Activated T-helper 9 cell treated with anti-CD3 and anti-CD28 coated beads, Interleukin-2, amount 50 U/mL, for 16 hours (primary cell): ENCODE measurements around the gene LILRA6.
"Not testable (repeated sequence)": the region's sequence is repeated elsewhere in the genome, so short reads cannot be mapped to it uniquely, and the experiment has no call there.

ENCODE experiments used
- DNase-seq: peaks from one replicate; pipeline ENCODE4 v3.0.0-alpha.2; 2020; ENCODE audit warnings: low read depth

The LILRA6 gene

GRCh38 chr19:54231077-54231931, 11.3 kb downstream of the LILRA6 start:
- peak; percentile 73 for DNase-seq

GRCh38 chr19:54230031-54230430, 12.6 kb downstream of the LILRA6 start:
- DNase-seq: no peak

- DNase-seq: no peak
These were observed 13.4 kb downstream of the LILRA6 start for GRCh38 chr19:54229146-54229545.

- not testable (repeated sequence) for DNase-seq
These were observed 18.0 kb downstream of the LILRA6 start for GRCh38 chr19:54224619-54225018.

GRCh38 chr19:54223937-54224281, 18.7 kb downstream of the LILRA6 start:
- DNase-seq: not testable (repeated sequence)

GRCh38 chr19:54223277-54223936, 19.2 kb downstream of the LILRA6 start:
- DNase-seq: not testable (repeated sequence)

GRCh38 chr19:54222474-54223276, 19.9 kb downstream of the LILRA6 start, which contains the start of gene LILRB3:
LILRB3 (minus strand) TSS chr19:54223007; CDS start chr19:54222976, 31 bp downstream.
- not testable (repeated sequence) for DNase-seq

GRCh38 chr19:54221947-54222346, 20.6 kb downstream of the LILRA6 start:
- not testable (repeated sequence) for DNase-seq

- not testable (repeated sequence) for DNase-seq
These were observed 22.9 kb downstream of the LILRA6 start for GRCh38 chr19:54219702-54220101.

- no peak for DNase-seq
These were observed 23.5 kb downstream of the LILRA6 start for GRCh38 chr19:54218960-54219661.

GRCh38 chr19:54218259-54218658, 24.3 kb downstream of the LILRA6 start:
- DNase-seq: no peak

GRCh38 chr19:54217517-54218247, 24.9 kb downstream of the LILRA6 start:
- not testable (repeated sequence) for DNase-seq

GRCh38 chr19:54216869-54217268, 25.7 kb downstream of the LILRA6 start:
- DNase-seq: no peak

- not testable (repeated sequence) for DNase-seq
These were observed 27.9 kb downstream of the LILRA6 start for GRCh38 chr19:54214734-54215133.

GRCh38 chr19:54214217-54214616, 28.4 kb downstream of the LILRA6 start:
- not testable (repeated sequence) for DNase-seq

GRCh38 chr19:54211235-54211634, 31.4 kb downstream of the LILRA6 start:
- DNase-seq: no peak

GRCh38 chr19:54209811-54210494, 32.6 kb downstream of the LILRA6 start:
- DNase-seq: no peak

GRCh38 chr19:54209058-54209810, 33.4 kb downstream of the LILRA6 start:
- no peak for DNase-seq

GRCh38 chr19:54208784-54209057, 33.9 kb downstream of the LILRA6 start:
- no peak for DNase-seq
